HG03565 (cell line): ENCODE measurements around the gene GIMAP6.
"Not testable (repeated sequence)": the region's sequence is repeated elsewhere in the genome, so short reads cannot be mapped to it uniquely, and the experiment has no call there.

Experiments
- ATAC-seq: cut with Tn5 transposase; IDR thresholded peaks from one replicate; pipeline ENCODE4 v1.9.1; 2021; ENCODE audit warnings: mild to moderate bottlenecking, moderate library complexity; ENCODE audit not compliant: unreplicated experiment

The GIMAP6 gene

DNA sequence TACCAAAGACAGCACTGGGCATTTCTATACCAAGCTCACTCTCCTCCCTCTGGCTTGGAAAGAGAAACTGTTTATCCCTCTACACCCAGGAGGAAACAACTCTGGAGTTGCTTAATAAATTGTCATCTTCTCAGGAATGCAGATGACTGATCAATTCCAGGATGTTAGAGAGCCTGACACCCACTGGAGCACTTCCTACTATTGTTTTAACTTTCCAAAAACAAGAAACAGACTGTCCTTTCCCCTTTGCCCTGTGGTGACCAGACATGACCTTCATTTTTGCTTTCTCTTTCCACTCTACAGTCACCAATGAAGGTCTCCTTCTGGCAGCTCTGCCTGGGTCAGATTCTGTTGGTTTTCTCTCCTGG lies 45.4 kb downstream of the GIMAP6 start:
- ATAC-seq, result no peak

DNA sequence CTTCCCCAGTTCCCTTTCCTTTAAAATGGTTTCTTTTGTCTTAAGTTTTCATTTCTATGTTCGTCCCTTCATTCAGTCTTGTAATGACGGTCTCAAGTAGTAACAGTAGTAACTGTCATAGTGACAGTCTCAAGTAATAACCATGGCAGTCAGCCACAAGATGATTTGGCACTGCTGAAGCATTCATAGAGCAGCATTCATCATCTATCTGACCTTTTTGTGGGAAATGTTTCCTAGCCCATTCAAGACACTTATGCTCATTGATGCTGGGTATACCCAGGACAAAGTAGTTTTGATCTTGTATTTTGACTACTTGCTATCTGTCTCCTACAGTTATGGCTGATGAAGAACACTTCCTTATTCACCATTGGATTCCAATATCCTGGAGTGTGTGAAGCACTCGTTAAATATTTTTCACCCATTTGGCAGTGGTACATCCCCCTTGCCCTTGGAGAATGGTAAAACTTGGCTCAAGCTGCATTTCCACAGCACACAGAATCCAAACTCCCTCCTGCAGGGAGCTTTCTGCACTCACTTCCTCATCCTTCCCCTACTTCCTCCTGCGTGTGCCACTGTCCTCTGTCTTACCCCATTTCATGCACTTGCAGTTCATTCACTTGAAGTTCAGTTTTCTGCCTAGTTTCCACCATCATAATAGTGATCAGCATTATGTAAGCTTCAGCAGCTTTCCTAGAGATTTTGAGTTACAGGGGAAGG lies 46.0 kb downstream of the GIMAP6 start:
- ATAC-seq, result no peak

DNA sequence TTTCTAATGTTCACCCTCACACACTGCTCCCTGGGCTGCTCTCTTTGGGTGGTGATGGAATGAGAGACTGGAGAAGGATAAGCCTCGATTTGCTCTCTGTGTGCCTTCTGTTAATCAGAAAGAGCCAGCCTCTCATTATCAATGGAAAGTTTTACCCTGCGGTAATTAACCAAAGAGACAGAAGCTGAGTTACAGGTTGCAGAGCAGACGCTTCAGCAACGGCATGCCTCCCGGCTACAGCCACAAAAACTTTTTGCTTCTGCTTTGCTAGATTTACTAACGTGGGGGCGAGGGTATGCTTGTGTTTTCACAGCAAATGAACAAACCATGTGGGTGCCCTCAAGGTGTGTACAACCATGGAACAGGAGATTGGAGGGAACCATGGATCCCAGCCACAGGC lies 47.0 kb downstream of the GIMAP6 start:
- ATAC-seq, result no peak

GRCh38 chr7:150580638-150581394 lies 51.4 kb downstream of the GIMAP6 start:
- no peak for ATAC-seq

DNA sequence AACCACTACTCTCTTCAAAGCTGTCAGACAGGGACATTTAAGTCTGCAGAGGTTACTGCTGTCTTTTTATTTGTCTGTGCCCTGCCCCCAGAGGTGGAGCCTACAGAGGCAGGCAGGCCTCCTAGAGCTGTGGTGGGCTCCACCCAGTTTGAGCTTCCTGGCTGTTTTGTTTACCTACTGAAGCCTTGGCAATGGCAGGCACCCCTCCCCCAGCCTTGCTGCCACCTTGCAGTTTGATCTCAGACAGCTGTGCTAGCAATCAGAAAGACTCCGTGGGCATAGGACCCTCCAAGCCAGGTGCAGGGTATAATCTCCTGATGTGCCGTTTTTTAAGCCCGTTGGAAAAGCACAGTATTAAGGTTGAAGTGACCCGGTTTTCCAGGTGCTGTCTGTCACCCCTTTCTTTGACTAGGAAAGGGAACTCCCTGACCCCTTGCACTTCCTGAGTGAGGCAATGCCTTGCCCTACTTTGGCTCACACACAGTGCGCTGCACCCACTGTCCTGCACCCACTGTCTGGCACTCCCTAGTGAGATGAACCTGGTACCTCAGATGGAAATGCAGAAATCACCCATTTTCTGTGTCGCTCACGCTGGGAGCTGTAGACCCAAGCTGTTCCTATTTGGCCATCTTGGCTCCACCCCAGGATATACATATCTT lies 52.1 kb downstream of the GIMAP6 start:
- not testable (repeated sequence) for ATAC-seq
